GM23248 (cell line): Measurements from ENCODE around the gene DOK1. TPM values are rescaled to one million over a fixed set of nuclear protein-coding genes. Genes with fewer than 3 reads are reported as not detected.

Experiments used
- DNase-seq: peaks from one replicate; pipeline ENCODE4 v3.0.0-alpha.2; 2015
- H2AFZ ChIP-seq: fragments of 200-600 bp; sonication (generic); 2 replicates; pipeline ENCODE4 v1.6.1; 2016; ENCODE audit warnings: antibody characterized with exemption
- H3F3A ChIP-seq: fragments of 200-600 bp; sonication (generic); 2 replicates; pipeline ENCODE4 v1.6.1; 2016; ENCODE audit warnings: mild to moderate bottlenecking, antibody characterized with exemption, mixed run types; ENCODE audit not compliant: insufficient read depth
- H3K27ac ChIP-seq: fragments of 200-600 bp; sonication (generic); 2 replicates; pipeline ENCODE4 v1.5.1; 2016; ENCODE audit warnings: mild to moderate bottlenecking
- H3K27me3 ChIP-seq: fragments of 200-600 bp; sonication (generic); replicated peaks from 2 replicates; pipeline ENCODE4 v1.6.1; 2016; ENCODE audit warnings: mild to moderate bottlenecking; ENCODE audit not compliant: insufficient read depth
- H3K36me3 ChIP-seq: fragments of 200-600 bp; sonication (generic); 2 replicates; pipeline ENCODE4 v1.6.1; 2016; ENCODE audit warnings: low read depth, mild to moderate bottlenecking
- H3K4me1 ChIP-seq: fragments of 200-600 bp; sonication (generic); 2 replicates; pipeline ENCODE4 v1.6.1; 2016; ENCODE audit warnings: mild to moderate bottlenecking; ENCODE audit not compliant: insufficient read depth
- H3K4me2 ChIP-seq: fragments of 200-600 bp; sonication (generic); one replicate; pipeline ENCODE4 v1.6.1; 2016; ENCODE audit warnings: mild to moderate bottlenecking; ENCODE audit not compliant: unreplicated experiment
- H3K4me3 ChIP-seq: fragments of 200-600 bp; sonication (generic); 2 replicates; pipeline ENCODE4 v1.5.1; 2016; ENCODE audit warnings: mild to moderate bottlenecking
- H3K79me2 ChIP-seq: fragments of 200-600 bp; sonication (generic); 2 replicates; pipeline ENCODE4 v1.6.1; 2016; ENCODE audit warnings: mild to moderate bottlenecking; ENCODE audit not compliant: insufficient read depth
- H3K9ac ChIP-seq: fragments of 200-600 bp; sonication (generic); 2 replicates; pipeline ENCODE4 v1.6.1; 2016; ENCODE audit warnings: mild to moderate bottlenecking
- H3K9me2 ChIP-seq: fragments of 200-600 bp; sonication (generic); 2 replicates; pipeline ENCODE4 v1.6.1; 2016; ENCODE audit warnings: mixed run types, mild to moderate bottlenecking, moderate library complexity; ENCODE audit not compliant: insufficient read depth
- H3K9me3 ChIP-seq: fragments of 200-600 bp; sonication (generic); one replicate; pipeline ENCODE4 v1.6.1; 2017; ENCODE audit warnings: low read depth
- H4K20me1 ChIP-seq: fragments of 200-600 bp; sonication (generic); 2 replicates; pipeline ENCODE4 v1.6.0; 2016; ENCODE audit not compliant: insufficient read depth
- EZH2 ChIP-seq: fragments of 200-600 bp; sonication (generic); IDR thresholded peaks from 2 replicates; pipeline ENCODE4 v1.6.1; 2018; ENCODE audit warnings: antibody characterized with exemption, mild to moderate bottlenecking; ENCODE audit not compliant: insufficient read depth, poor library complexity, severe bottlenecking
- EZH2phosphoT487 ChIP-seq: fragments of 200-600 bp; sonication (generic); IDR thresholded peaks from 2 replicates; pipeline ENCODE4 v1.6.1; 2018; ENCODE audit warnings: antibody characterized with exemption, moderate library complexity, mild to moderate bottlenecking, low read depth; ENCODE audit not compliant: insufficient read depth
- WGBS, 2 experiments: methylation state at CpG; one replicate each; pipeline ENCODE4 v1.1.6; 2015 to 2017; ENCODE audit warnings: low lambda C conversion rate in 2 of 2, low coverage in 1 of 2; ENCODE audit errors: missing lambda C conversion rate in 2 of 2; 5-methylcytosine and 5-hydroxymethylcytosine counted together
- in situ Hi-C: fragments of 300-500 bp; cut with MboI; formaldehyde crosslinking; loops from 2 replicates; pipeline ENCODE4 v1.15.0; 2020
- polyA plus RNA-seq: library from polyadenylated mRNA; unstranded; fragments of >200 nt; fragmentation: Nextera tagmentation; extraction: Ambion mirVana; gene quantifications from 2 replicates; pipeline ENCODE4 v1.2.1, GENCODE V29; 2016
- total RNA-seq: library from RNA; depleted of rRNA; stranded (reverse); fragments of >200 nt; shearing (Covaris generic); gene quantifications from 2 replicates; pipeline ENCODE4 v1.2.3, GENCODE V29; 2014

DOK1 gene
- total and polyA plus RNA-seq, 2 experiments from 2014 or later = 32.2 to 32.6 TPM

DNA sequence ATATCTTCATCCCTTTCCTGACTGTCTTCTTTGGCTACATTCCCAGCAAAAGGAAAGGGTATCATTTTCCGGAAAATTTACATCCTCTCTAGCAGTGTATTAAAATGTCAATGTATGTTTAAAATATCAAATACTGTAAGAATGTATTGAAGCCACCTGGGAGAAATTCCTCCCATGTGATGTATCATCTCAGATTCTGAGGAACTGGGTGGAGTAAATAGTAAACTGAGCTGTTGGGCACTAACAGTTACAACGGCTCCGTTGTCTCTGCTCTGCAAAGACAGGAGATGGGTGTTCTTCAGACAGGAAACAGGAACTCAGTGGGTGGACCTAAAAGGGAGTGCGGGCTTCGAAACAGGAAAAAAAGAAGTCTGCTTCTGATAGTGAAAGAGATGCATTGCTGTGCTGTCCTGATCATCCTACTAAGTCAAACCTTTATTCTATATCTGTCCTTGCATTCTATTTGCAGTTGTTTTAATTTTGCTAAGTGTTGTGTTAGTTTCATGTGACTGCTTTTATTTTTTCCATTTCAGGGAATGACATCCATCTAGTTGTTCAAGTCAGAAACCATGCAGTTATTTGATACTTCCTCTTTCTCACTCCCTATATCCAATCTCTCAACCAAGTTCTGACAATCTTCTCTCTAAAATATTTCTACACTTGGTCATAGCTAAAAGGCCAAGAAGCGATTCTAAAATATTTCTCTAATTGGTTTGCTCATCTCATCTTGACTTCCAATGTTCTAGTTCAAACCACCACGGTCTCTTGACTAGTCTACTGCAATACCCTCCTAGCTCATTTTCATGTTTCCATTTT is 19.4 kb downstream of the DOK1 start:
- Histone ChIP-seq H3K9me3 (no peaks in the 10 kb centered on the region), H3K36me3 (no peaks in the 10 kb centered on the region), H3K27ac (peak overlapping the region; percentile 80), H3K4me3 (peak overlapping the region; percentile 53), H3K27me3 (no peaks in the 10 kb centered on the region), H3K4me1 (peaks cover 62% of the 10 kb centered on the region), H3K9ac (0 out of 2 replicates have a peak overlapping the region, but pooled peaks have one; percentile 21), H3K4me2 (peak overlapping the region; percentile 78), H3F3A (peaks cover 58% of the 10 kb centered on the region), H2AFZ (peak overlapping the region; percentile 52), H4K20me1 (no peaks in the 10 kb centered on the region), H3K9me2 (no peaks in the 10 kb centered on the region), H3K79me2 (no peaks in the 10 kb centered on the region)
- DNase-seq = peak; percentile 76
- WGBS, 2 experiments = 17 to 21% methylated on average over 7 of the region's 7 CpGs
- TF ChIP-seq EZH2 = no peak
- TF ChIP-seq EZH2phosphoT487 = no peak
- in situ Hi-C loops = no loop called here

DNA sequence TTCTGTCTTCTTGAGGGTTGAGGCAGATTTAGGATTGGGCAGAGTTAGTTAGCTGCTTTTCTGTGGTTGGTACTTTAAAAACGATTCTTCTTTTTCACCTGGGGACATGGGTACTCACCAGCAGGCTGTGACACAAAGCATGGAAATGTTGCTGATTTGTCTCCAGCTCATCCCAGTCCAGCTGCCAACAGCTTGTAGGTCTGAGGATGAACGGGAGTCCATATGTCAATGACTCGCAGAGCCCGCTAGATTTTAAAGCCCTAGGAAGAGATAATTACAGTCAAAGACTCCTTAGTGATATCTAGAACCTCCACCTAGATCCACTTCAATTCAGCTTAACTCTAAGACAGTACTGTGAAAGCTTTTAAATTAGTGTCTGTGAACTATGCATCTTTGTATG is 20.8 kb downstream of the DOK1 start:
- TF ChIP-seq EZH2phosphoT487 = no peak
- no peak for TF ChIP-seq EZH2
- H3K9me3 ChIP-seq = no peaks in the 10 kb centered on the region
- peak overlapping the region; percentile 80; the same call in 1 of the 2 replicates for H3K27ac ChIP-seq
- no peak overlapping the region for H3K4me3 ChIP-seq
- 38 to 43% methylated on average over 4 of the region's 4 CpGs for WGBS, 2 experiments
- H3K4me2 ChIP-seq = peak overlapping the region; percentile 78
- DNase-seq = peak; percentile 59
- H3K4me1 ChIP-seq = peaks cover 56% of the 10 kb centered on the region
- no peaks in the 10 kb centered on the region for H3K79me2 ChIP-seq
- H3K9me2 ChIP-seq = no peaks in the 10 kb centered on the region
- H3F3A ChIP-seq = peaks cover 55% of the 10 kb centered on the region
- no peaks in the 10 kb centered on the region for H3K36me3 ChIP-seq
- no peaks in the 10 kb centered on the region for H4K20me1 ChIP-seq
- H3K9ac ChIP-seq = no peak overlapping the region
- no peak overlapping the region for H2AFZ ChIP-seq
- no peaks in the 10 kb centered on the region for H3K27me3 ChIP-seq
- in situ Hi-C loops = no loop called here

DNA sequence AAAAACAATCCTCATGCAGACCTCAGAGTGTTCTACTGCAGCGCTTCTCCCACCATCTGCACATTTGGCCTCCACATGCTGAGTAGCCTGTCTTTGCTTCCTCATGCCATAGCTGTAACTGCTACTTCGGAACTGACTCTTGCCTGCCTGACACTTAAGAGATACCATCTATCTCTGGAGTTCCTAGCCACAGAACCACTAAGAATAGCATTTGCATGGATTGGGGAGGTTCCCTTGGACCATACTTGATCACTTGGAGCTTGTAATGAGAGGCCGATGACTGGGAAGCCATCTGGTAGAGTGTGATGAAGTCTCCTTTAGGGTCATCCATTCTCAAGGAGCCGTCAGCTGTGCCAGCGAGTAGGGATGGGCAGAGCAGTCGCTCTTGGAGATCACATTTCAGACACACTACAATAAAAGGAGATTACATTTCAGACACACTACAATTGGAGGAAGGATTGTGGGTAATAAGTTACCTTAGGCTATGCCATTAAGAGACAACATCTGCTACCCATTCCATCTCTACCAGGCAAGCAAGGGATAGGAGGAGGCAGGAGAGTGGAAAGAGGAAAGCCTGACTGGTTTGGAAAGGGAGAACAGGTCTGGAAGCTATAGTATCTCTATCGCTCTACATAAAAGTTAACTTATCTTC is 21.8 kb downstream of the DOK1 start:
- DNase-seq = peak; percentile 71
- Histone ChIP-seq H3K36me3 (no peaks in the 10 kb centered on the region), H3K4me1 (peaks cover 47% of the 10 kb centered on the region), H3K79me2 (no peaks in the 10 kb centered on the region), H3K27ac (peak overlapping the region; percentile 80), H3F3A (peaks cover 55% of the 10 kb centered on the region), H3K9ac (peak overlapping the region; percentile 35; the same call in 1 of the 2 replicates), H3K4me3 (peak overlapping the region; percentile 7; the same call in 1 of the 2 replicates), H2AFZ (peak overlapping the region; percentile 19; the same call in 1 of the 2 replicates), H3K27me3 (no peaks in the 10 kb centered on the region), H3K9me3 (no peaks in the 10 kb centered on the region), H3K4me2 (peak overlapping the region; percentile 60), H3K9me2 (no peaks in the 10 kb centered on the region), H4K20me1 (no peaks in the 10 kb centered on the region)
- in situ Hi-C loops = no loop called here
- no peak for TF ChIP-seq EZH2phosphoT487
- no peak for TF ChIP-seq EZH2
- 15 to 22% methylated on average over 7 of the region's 7 CpGs for WGBS, 2 experiments

DNA sequence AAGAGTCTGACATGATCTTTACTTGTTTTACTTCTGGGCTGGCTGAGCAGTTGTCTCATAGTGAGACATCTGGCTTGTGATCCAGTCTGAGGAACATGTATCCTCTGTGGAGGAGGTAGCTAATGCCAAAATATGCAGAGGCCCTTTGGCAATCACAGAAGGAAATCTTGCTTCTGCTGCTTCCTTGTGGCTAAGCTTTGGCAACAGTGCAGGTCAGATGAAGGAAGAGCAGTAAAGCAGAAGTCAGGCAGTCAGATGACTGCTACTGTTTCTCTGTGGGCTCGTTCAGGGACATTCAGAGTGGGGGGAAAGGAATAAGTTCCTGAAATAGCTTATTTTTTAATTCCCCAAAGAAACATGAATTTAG is 22.3 kb downstream of the DOK1 start:
- TF ChIP-seq EZH2phosphoT487 (no peak), EZH2 (no peak)
- WGBS, 2 experiments = 0% methylated on average over 1 of the region's 1 CpG
- H3K9me2 ChIP-seq = no peaks in the 10 kb centered on the region
- H3K79me2 ChIP-seq = no peaks in the 10 kb centered on the region
- in situ Hi-C loops = no loop called here
- peak overlapping the region; percentile 60 for H3K4me2 ChIP-seq
- peaks cover 46% of the 10 kb centered on the region for H3K4me1 ChIP-seq
- peaks cover 55% of the 10 kb centered on the region for H3F3A ChIP-seq
- H3K9me3 ChIP-seq = no peaks in the 10 kb centered on the region
- H2AFZ ChIP-seq = 0 out of 2 replicates have a peak overlapping the region, but pooled peaks have one; percentile 19
- no peaks in the 10 kb centered on the region for H3K27me3 ChIP-seq
- peak; percentile 95 for DNase-seq
- no peaks in the 10 kb centered on the region for H4K20me1 ChIP-seq
- no peaks in the 10 kb centered on the region for H3K36me3 ChIP-seq
- peak overlapping the region; percentile 7; the same call in 1 of the 2 replicates for H3K4me3 ChIP-seq
- peak overlapping the region; percentile 80 for H3K27ac ChIP-seq
- peak overlapping the region; percentile 37; the same call in 1 of the 2 replicates for H3K9ac ChIP-seq
